NCI-H1092 treated with DMSO at 0.1 percent for 48 hours (cell line): ENCODE data around the gene MLC1.

Source experiments
- DNase-seq: peaks from one replicate; lab custom pipeline; 2025; lab: John Stamatoyannopoulos, UW

Gene MLC1

GRCh38 chr22:50058061-50058905 lies 26.9 kb downstream of the MLC1 start, which contains the start of gene TTLL8:
TTLL8 (minus strand) TSS chr22:50058298.
- DNase-seq: no peak

- DNase-seq: no peak
Observed at GRCh38 chr22:50057278-50058060, 27.8 kb downstream of the MLC1 start.

GRCh38 chr22:50056214-50056972 lies 28.8 kb downstream of the MLC1 start:
- no peak for DNase-seq

DNA sequence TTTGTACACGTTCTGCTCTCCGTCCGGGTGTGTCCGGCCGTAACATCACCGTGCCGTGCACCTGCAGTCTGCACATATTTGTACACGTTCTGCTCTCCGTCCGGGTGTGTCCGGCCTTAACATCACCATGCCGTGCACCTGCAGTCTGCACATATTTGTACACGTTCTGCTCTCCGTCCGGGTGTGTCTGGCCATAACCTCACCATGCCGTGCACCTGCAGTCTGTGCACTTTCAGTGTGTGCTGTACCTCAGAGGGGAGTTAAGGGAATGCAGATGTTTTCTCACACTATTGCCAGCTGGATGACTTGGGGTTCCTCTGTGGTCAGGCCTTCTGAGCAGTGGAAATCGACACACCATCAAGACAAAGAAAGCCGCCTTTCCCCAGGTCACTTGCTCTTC lies 31.4 kb downstream of the MLC1 start:
- no peak for DNase-seq

DNA sequence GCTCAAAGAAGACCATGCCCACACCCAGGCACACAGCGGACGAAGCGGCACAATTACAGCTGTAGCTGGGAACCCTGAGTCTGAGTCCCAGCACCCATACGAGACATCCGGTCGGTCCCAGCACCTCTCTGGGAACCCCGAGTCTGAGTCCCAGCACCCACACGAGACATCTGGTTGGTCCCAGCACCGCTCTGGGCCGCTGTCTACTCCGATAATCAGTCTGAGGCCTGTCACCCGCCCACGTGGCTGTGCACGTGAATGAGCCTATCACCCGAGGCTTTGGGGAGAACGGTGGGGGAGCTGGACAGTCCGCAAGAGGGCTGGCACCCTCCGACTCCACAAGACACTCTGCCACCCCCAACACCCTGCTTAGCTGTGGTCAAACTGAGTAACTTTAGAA lies 33.3 kb downstream of the MLC1 start:
- no peak for DNase-seq

DNA sequence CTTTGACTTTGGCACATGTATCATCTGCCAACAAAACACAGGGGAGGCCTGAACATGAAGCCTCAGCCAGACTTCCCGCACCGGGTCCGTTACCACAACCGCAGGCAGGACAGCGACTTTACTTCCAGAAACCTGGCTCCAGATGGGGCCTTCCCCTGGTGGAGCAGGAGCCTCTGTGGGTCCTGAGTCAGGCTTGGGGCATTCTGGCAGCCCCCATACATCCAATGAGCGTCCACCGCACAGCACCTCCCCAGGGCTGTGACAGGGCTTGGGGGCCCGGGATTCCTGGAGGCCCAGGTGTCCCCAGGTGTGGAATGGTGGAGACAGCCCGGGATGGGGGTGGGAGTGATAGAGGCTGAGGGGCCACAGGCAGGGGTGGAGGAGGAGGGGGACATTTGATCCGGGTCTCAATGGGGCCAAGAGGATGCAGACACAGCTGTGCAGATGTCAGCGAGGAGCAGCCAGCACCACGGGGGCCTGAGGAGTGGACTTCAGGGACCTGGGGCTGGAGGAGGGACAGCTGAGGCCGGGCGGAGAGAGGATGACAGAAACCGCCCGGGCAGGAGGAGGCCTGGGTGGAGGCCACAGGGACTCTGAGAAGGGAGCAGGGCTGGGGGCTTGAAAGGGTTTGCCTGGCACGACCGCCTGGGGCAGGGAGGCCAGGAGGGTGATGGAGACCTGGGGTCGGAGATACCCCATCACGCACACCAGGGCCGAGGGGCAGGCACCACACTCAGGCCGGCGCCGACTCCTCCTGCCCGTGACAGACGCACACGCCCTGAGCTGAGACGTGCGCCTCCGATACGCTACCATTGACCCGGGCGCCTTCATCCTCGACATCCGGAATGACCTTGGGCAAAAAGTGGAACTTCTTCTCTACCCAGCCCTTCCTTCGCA lies 35.7 kb downstream of the MLC1 start:
- no peak for DNase-seq

DNA sequence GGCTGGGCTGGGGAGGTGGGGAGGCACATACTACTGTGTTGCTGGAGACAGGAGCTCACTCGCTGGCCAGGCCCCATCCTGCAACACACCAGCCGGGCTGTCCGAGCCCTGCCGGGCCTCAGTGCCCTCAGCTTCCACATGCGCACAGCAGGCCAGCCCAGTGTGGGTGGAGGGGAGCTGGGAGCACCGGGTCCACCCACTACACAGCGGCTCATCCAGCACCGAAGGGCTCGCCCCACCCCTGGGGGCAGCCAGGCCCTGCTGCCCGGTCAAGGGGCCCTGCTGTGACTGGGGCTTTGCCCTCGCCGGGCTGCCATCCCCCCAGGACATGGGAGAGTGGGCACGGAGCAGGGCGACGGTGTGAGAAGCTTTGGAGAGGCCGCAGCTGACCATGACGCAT lies 36.4 kb downstream of the MLC1 start:
- no peak for DNase-seq

DNA sequence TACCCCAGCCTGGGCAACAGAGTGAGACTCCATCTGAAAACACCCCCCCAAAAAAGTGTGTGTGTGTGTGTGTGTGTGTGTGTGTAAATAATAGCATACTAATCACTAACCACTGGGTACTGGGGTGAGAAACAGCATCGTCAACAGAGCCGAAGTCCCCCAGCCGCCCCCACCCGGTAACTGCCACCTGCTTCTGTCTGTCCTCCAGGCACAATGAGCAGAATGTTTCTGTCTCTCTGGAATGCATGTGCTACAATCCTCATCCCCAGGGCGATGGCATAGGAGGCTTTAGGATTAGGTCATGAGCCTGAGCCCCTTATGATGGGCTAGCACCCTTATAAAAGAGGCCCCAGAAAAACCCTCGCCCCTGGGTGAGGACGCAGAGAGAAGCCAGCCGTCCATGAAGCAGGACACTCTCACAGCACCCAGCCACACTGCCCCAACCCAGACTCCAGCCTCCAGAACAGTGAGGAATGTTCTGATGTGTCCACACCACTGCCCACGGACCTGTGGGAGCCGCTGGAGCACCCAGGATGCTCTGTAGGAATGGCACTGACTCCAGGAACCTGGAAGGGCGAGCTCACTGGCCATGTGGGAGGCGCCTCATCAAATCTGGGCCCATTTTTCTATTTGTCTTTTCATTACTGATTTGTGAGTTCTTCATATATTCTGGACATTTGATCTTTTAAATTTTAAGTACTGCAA lies 37.0 kb downstream of the MLC1 start:
- no peak for DNase-seq

GRCh38 chr22:50047346-50047745 lies 37.9 kb downstream of the MLC1 start:
- no peak for DNase-seq

DNA sequence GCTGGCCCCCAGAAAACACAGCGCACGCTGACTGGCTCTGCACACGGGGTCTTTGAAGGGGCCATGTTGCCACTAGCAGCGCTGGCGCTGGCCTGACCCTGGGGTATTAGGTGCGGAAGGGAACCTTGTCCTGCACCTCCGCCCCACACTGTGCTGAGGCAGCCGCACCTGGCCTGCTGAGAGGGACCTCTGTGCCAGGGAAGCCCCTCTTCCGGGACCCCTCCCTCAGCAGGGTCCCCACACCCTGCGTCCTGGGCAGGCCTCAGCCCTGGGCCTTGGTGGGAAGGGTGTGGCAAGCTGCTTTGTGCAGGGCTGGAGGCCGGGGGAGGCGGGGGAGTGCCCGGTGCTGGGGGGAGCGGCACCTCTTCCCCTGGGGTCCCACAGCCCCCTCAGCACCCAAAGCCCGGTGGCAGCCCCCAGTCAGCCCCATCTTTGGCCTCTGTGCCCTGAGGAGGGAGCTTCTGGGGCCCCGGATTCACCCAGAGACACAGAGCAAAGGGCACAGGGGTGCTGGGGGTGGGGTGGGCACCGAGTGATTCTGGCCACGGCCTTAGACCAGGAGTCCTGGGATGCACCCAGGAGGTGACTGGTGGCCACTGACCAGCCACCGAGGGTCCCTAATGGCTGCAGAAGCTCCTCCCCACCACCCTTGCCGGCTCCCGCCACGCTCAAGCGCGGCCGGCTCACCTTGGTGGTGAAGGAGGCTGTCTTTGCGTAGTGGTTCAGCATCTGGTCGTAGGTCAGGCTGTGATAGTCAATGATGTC lies 38.6 kb downstream of the MLC1 start:
- DNase-seq: no peak

DNA sequence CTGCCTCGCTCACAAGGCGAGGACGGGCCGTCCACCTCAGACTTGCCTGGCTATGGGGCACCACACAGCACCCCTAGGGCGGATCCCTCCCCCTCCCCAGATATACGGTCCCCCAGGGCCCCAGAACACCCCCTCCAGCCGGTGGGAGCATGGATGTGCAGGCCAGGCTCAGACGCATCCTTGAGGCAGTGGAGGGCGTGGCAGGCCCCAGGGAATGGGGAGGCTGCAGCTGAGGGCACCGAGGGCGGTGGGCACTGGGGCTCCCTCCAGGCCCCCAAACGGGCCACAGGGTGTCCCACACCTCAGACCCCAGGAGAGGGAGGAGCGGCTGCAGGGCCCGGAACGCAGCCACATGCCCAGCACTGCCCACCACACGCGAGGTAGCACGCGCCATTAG lies 39.2 kb downstream of the MLC1 start:
- no peak for DNase-seq

DNA sequence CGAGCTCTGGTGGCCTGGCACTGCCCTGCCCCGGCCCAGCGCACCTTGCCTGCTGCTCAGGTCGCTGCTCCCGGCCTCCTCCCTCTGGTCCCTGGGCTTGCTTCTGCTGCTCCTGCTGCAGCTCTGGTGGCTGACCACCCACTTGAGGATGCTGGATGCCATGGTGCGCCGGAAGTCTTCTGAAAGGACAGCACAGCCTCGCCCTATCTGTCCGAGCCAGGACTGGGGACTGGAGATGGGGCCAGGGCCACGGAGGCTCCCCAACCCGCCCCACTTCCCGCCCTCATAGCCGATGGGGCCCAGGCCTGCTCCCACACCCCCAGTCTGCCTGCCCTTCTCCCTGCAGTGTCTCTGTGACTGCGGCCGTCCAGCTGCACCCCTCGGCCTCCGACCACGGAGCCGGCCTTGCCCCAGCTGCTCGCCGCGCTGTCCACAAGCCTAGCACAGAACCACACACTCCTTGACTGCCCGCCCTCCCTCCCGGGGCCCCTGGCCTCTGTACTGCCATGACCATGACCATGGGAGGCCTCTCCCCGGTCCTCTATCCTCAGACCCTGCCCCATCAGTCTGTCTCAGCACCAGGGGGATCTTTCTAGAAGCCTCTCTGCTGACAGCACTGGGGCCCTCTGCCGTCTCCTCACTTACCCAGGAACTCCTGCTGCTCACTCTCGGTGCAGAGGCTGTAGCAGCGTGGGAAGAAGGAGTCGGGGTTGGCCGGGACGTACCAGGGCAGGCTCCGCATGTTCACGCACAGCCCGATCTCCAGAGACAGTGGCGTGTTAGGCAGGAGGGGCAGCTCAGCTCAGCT lies 39.8 kb downstream of the MLC1 start:
- no peak for DNase-seq

DNA sequence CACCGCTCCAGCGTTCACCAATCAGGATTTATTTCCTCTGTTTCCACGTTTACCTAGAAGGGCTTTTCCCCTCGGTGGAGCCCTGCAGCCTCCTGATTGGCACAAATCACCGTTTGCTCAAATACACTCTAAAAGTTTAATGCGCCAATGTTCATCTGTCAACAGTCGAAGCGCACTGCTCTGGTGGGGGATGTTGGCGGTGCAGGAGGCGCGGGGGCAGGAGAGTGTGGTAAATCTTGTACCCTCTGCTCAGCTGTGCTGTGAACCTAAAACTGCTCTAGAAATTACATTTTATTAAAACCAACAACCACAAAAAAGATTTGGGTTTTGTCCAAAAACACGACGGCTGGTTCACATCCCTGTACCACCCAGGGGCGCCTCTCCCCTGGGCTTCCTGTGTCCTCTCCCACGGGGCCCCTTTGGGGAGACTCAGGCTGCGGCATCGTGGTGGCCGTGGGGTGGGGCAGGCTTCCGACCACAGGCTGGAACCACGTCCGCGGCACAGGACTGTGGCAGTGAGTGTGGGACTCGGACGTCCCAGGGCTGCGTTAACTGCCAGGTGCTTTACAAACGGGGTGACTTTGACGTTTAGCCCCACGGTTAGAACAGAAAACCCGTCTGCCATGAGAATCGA lies 40.6 kb downstream of the MLC1 start:
- DNase-seq: no peak

GRCh38 chr22:50041361-50042065 lies 43.7 kb downstream of the MLC1 start:
- no peak for DNase-seq

- DNase-seq: no peak
Observed at GRCh38 chr22:50040717-50041116, 44.5 kb downstream of the MLC1 start.

- no peak for DNase-seq
Observed at GRCh38 chr22:50039669-50040443, 45.4 kb downstream of the MLC1 start.

DNA sequence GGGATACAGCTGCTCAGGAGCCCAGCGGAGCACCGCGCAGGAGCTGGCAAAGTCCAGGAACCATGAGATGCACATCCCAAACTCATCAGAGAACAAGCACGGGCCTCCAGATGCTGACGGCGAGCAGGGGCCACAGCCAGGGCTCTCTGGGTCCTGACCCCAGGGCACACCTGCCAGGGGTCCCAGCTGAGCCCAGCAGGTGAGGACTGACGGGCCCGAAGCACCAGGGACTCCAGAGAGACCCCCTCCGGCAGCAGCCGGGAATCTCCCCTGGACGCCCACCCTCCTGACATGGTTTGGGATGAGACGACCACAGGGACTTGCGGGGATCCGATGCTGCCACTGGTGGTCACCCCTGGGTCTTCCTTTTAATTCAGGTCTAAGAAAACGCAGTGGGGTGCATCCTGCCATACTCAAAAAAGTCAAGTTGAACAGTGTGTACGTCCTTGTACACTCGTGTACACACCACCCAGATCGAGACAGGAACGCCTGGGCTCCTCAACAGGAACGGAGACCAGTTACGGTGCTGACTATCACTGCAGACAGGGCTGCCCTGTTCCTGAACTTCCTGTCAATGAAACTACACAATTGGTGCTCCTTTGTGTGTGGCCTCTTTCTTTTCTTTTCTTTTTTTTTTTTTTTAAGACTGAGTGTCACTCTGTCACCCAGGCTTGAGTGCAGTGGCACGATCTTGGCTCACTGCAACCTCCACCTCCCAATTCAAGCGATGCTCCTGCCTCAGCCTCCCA lies 49.1 kb downstream of the MLC1 start:
- no peak for DNase-seq
